Measurements from ENCODE around the gene DNAH1.

GRCh38 chr3:52433996-52434479 is 117.9 kb downstream of the DNAH1 start:
- TF ChIP-seq POLR2AphosphoS5 (IDR thresholded peaks at IDR 0.05) = no peak
- no peak for TF ChIP-seq CTCF (IDR thresholded peaks at IDR 0.05)
- no peak for TF ChIP-seq POLR2A (IDR thresholded peaks at IDR 0.05)
